Mesendoderm (in vitro differentiated cells): Measurements from ENCODE around the gene WEE1.
"Not testable (repeated sequence)": the region's sequence is repeated elsewhere in the genome, so short reads cannot be mapped to it uniquely, and the experiment has no call there.

Source experiments
- DNase-seq: peaks from one replicate; pipeline ENCODE4 v3.0.0; 2013
- H2AK5ac ChIP-seq: 2 replicates; pipeline ENCODE4 v1.6.1; 2013; ENCODE audit warnings: low read length, inconsistent platforms
- H2BK120ac ChIP-seq: 2 replicates; pipeline ENCODE4 v1.6.1; 2013; ENCODE audit warnings: low read depth, mild to moderate bottlenecking, low read length, moderate library complexity, mixed read lengths
- H2BK15ac ChIP-seq: replicated peaks from 2 replicates; pipeline ENCODE4 v1.6.1; 2013; ENCODE audit warnings: low read depth, mild to moderate bottlenecking, moderate library complexity
- H2BK5ac ChIP-seq: 2 replicates; pipeline ENCODE4 v1.6.1; 2013; ENCODE audit warnings: low read length, inconsistent platforms
- H3K18ac ChIP-seq: 2 replicates; pipeline ENCODE4 v1.6.1; 2013; ENCODE audit warnings: mild to moderate bottlenecking, low read length, mixed read lengths
- H3K23ac ChIP-seq: one replicate; pipeline ENCODE4 v1.6.1; 2013; ENCODE audit warnings: low read length
- H3K27ac ChIP-seq: 2 replicates; pipeline ENCODE4 v1.5.1; 2013; ENCODE audit warnings: low read depth, mild to moderate bottlenecking, inconsistent platforms, low read length, moderate library complexity
- H3K27me3 ChIP-seq: 2 replicates; pipeline ENCODE4 v1.6.1; 2013; ENCODE audit warnings: low read length, control low read depth, mild to moderate bottlenecking, inconsistent platforms; ENCODE audit not compliant: insufficient read depth, poor library complexity
- H3K36me3 ChIP-seq: 2 replicates; pipeline ENCODE4 v1.6.1; 2013; ENCODE audit warnings: low read length, inconsistent platforms; ENCODE audit not compliant: control insufficient read depth, insufficient read depth
- H3K4ac ChIP-seq: one replicate; pipeline ENCODE4 v1.6.1; 2013; ENCODE audit warnings: low read depth, mild to moderate bottlenecking, low read length, moderate library complexity
- H3K4me1 ChIP-seq: 2 replicates; pipeline ENCODE4 v1.6.1; 2013; ENCODE audit warnings: low read depth, low read length, inconsistent platforms; ENCODE audit not compliant: control insufficient read depth
- H3K4me2 ChIP-seq: 2 replicates; pipeline ENCODE4 v1.6.1; 2013; ENCODE audit warnings: low read length
- H3K4me3 ChIP-seq: 2 replicates; pipeline ENCODE4 v1.5.1; 2013; ENCODE audit warnings: mild to moderate bottlenecking, low read length
- H3K56ac ChIP-seq: one replicate; pipeline ENCODE4 v1.6.1; 2013; ENCODE audit warnings: low read length
- H3K79me1 ChIP-seq: 2 replicates; pipeline ENCODE4 v1.6.1; 2013; ENCODE audit warnings: low read length, inconsistent platforms
- H3K79me2 ChIP-seq: 2 replicates; pipeline ENCODE4 v1.6.1; 2013; ENCODE audit warnings: mild to moderate bottlenecking, low read length; ENCODE audit not compliant: control insufficient read depth, insufficient read depth
- H3K9ac ChIP-seq: 2 replicates; pipeline ENCODE4 v1.6.1; 2013; ENCODE audit warnings: low read length, inconsistent platforms
- H4K5ac ChIP-seq: one replicate; pipeline ENCODE4 v1.6.1; 2013; ENCODE audit warnings: low read length
- H4K8ac ChIP-seq: one replicate; pipeline ENCODE4 v1.6.1; 2013; ENCODE audit warnings: low read depth, mild to moderate bottlenecking, control low read depth, low read length, moderate library complexity
- WGBS: extraction: QIAGEN DNeasy Blood & Tissue Kit; methylation state at CpG from one replicate; pipeline ENCODE4 v1.1.7; 2013; ENCODE audit warnings: low lambda C conversion rate, missing lambda C conversion rate; ENCODE audit not compliant: insufficient coverage; ENCODE audit errors: extremely low coverage; 5-methylcytosine and 5-hydroxymethylcytosine counted together

The WEE1 gene

DNA sequence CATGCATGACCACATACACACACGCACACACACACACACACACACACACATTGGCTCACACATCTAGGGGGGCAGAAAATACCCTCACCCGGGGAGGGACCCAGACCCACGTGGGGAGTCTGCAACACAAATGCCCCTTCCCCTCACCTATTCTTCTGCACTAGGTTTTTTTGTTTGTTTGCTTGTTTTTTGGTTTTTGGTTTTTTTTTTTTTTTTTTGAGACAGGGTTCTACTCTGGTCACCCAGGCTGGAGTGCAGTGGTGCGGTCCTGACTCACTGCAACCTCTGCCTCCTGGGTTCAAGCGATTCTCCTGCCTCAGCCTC lies 28.4 kb downstream of the WEE1 start:
- peak overlapping the region; percentile 71 for H3K27ac ChIP-seq
- peak overlapping the region; percentile 43 for H3K56ac ChIP-seq
- no peak overlapping the region for H3K4me3 ChIP-seq
- no peaks in the 10 kb centered on the region for H3K27me3 ChIP-seq
- H3K4me2 ChIP-seq: no peak overlapping the region
- H2AK5ac ChIP-seq: no peak overlapping the region
- no CpG with 5 or more reads among the region's 5 CpGs for WGBS
- peaks cover 11% of the 10 kb centered on the region for H3K4me1 ChIP-seq
- H4K5ac ChIP-seq: no peak overlapping the region
- no peak overlapping the region for H3K4ac ChIP-seq
- no peaks in the 10 kb centered on the region for H3K79me2 ChIP-seq
- DNase-seq: no peak
- no peak overlapping the region for H3K18ac ChIP-seq
- H2BK120ac ChIP-seq: no peak overlapping the region
- no peak overlapping the region for H2BK15ac ChIP-seq
- no peak overlapping the region for H4K8ac ChIP-seq
- H3K36me3 ChIP-seq: no peaks in the 10 kb centered on the region
- peak overlapping the region; percentile 66 for H2BK5ac ChIP-seq
- peak overlapping the region; percentile 34 for H3K9ac ChIP-seq
- no peaks in the 10 kb centered on the region for H3K79me1 ChIP-seq
- H3K23ac ChIP-seq: no peak overlapping the region

DNA sequence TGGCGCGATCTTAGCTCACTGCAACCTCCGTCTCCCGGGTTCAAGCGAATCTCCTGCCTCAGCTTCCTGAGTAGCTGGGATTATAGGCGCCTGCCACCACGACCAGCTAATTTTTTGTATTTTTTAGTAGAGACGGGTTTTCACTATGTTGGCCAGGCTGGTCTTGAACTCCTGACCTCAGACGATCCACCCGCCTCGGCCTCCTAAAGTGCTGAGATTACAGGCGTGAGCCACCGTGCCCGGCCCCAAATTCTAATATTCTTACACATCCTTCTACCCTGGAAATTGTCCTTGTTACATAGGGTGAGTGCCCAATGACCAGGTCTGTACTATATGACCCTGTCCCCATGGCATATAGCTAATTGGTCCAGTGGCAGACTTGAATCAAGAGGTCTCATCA lies 29.7 kb downstream of the WEE1 start:
- H2BK5ac ChIP-seq: not testable (repeated sequence)

DNA sequence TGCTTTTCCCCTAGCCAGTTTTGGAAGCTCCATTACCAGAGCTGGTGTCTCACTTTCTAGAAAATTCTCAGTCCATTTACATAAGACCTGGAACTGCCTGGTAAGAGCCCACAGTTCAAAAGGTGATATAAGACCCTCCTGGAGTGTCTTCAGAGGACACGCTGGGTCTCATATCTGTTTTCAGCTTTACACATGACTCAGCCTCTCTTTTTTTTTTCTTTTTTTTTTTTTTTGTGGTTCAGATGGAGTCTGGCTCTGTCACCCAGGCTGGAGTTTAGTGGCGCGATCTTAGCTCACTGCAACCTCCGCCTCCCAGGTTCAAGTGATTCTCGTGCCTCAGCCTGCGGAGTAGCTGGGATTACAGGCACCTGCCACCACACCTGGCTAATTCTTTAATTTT lies 30.7 kb downstream of the WEE1 start:
- Histone ChIP-seq H3K56ac (no peak overlapping the region), H3K4me1 (peaks cover 11% of the 10 kb centered on the region), H2BK15ac (no peak overlapping the region), H3K9ac (no peak overlapping the region), H3K79me1 (no peaks in the 10 kb centered on the region), H2BK5ac (no peak overlapping the region), H3K36me3 (no peaks in the 10 kb centered on the region), H3K18ac (no peak overlapping the region), H3K23ac (no peak overlapping the region), H2BK120ac (no peak overlapping the region), H3K4ac (no peak overlapping the region), H3K27me3 (no peaks in the 10 kb centered on the region), H2AK5ac (no peak overlapping the region), H3K4me2 (no peak overlapping the region), H3K27ac (no peak overlapping the region), H3K4me3 (no peak overlapping the region), H4K8ac (no peak overlapping the region), H4K5ac (no peak overlapping the region), H3K79me2 (no peaks in the 10 kb centered on the region)
- DNase-seq: no peak
- no CpG with 5 or more reads among the region's 6 CpGs for WGBS

More for the DNA sequence above, 29.7 kb downstream of the WEE1 start:
- peaks cover 11% of the 10 kb centered on the region for H3K4me1 ChIP-seq
- not testable (repeated sequence) for H2BK120ac ChIP-seq, H2BK15ac ChIP-seq, H3K36me3 ChIP-seq, H3K9ac ChIP-seq, H3K27ac ChIP-seq, H3K4me3 ChIP-seq, DNase-seq, H3K56ac ChIP-seq, H3K23ac ChIP-seq, H3K18ac ChIP-seq, H3K79me1 ChIP-seq, H3K4me2 ChIP-seq, H4K5ac ChIP-seq, H2AK5ac ChIP-seq, H4K8ac ChIP-seq, H3K27me3 ChIP-seq, H3K79me2 ChIP-seq, H3K4ac ChIP-seq
- no CpG with 5 or more reads among the region's 14 CpGs for WGBS

DNA sequence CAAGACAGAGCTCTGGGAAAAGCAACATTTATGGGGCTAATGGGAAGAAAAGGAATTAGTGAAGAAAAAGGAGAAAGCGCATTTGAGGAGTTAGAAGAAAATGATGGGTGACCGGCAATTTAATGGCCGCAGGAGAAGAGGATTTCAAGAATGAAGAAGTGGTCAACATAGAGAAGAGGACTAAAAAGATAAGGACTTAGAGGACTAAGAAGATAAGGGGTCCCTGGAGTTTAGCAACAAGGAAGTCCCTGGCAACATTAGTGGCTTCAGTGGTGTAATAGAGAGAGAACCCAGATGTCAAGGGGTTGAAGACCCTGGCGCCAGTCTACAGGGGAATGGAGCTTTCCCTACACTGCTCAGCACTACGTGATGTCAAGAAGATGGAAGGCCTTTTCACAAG lies 32.3 kb downstream of the WEE1 start:
- Histone ChIP-seq H4K5ac (no peak overlapping the region), H3K79me2 (no peaks in the 10 kb centered on the region), H3K4me1 (peaks cover 10% of the 10 kb centered on the region), H3K4me2 (no peak overlapping the region), H3K18ac (no peak overlapping the region), H3K79me1 (no peaks in the 10 kb centered on the region), H2AK5ac (no peak overlapping the region), H3K36me3 (no peaks in the 10 kb centered on the region), H2BK5ac (no peak overlapping the region), H4K8ac (no peak overlapping the region), H3K56ac (no peak overlapping the region), H3K9ac (no peak overlapping the region), H2BK15ac (no peak overlapping the region), H3K27me3 (no peaks in the 10 kb centered on the region), H3K23ac (no peak overlapping the region), H3K4ac (no peak overlapping the region), H3K4me3 (no peak overlapping the region), H2BK120ac (no peak overlapping the region), H3K27ac (no peak overlapping the region)
- WGBS: 100% methylated on average over 2 of the region's 5 CpGs
- no peak for DNase-seq

DNA sequence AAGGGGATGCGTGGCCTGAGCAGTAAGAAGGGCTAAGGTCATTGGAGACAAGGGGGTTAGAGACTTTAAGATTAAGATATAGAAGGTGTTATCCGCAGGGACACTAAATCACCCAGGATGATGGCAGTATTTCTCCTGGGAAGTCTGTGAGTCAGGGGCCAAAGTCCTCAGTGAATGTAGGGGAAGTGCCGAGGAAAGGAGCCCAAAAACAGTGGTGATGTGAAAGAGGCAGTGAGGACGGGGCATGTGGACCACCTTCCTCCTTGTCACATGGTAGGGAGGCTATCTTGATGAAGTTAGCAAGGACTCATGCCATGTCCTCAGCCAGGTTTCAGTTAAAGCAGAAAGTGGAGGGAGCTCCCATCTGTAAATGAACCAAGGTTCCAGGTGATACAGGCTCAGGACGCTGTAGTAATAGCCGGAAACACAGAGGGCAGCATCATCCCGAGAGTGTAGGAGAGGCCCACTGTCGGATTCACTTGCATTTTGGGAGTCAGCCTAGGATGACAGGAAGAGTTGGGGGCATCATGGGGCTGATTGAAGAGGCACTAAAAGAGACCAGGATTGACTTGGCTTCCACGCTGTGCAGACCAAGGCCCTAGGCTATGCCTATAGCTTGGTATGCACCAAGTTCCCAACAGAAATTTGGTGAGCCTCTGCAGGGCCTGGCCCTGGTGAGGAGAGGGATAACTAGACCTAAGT lies 33.5 kb downstream of the WEE1 start:
- Histone ChIP-seq H3K79me1 (no peaks in the 10 kb centered on the region), H2BK120ac (peak overlapping the region; percentile 2), H3K36me3 (no peaks in the 10 kb centered on the region), H3K23ac (no peak overlapping the region), H3K4ac (no peak overlapping the region), H3K4me3 (no peak overlapping the region), H3K27ac (no peak overlapping the region), H2BK15ac (no peak overlapping the region), H3K79me2 (no peaks in the 10 kb centered on the region), H3K9ac (no peak overlapping the region), H4K5ac (no peak overlapping the region), H4K8ac (no peak overlapping the region), H3K18ac (peak overlapping the region; percentile 15), H3K4me2 (no peak overlapping the region), H3K4me1 (no peaks in the 10 kb centered on the region), H3K27me3 (no peaks in the 10 kb centered on the region), H3K56ac (no peak overlapping the region), H2BK5ac (no peak overlapping the region), H2AK5ac (no peak overlapping the region)
- DNase-seq: peak; percentile 81
- WGBS: no CpG with 5 or more reads among the region's 9 CpGs

DNA sequence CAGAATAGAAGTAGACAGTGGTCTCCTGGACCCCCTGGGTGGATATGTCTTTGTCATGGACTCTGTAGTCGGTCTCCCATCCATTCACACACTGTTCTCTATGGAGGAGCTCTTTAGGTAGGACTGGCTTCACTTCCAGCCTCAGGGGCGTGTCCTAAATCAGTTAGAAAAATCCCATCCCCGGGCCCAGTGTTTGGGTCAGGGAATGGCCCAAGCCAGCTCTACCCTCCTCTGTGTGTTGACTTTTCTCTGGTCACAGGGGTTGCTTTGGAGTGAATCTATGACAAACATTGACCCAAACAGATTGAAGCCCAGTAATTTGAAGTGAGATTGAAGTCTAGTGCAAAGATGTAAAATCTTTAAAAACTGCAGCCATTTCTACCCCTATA lies 34.0 kb downstream of the WEE1 start:
- Histone ChIP-seq H3K18ac (peak overlapping the region; percentile 15), H3K4ac (no peak overlapping the region), H3K27ac (no peak overlapping the region), H3K23ac (no peak overlapping the region), H3K36me3 (no peaks in the 10 kb centered on the region), H2BK5ac (no peak overlapping the region), H3K79me1 (no peaks in the 10 kb centered on the region), H3K9ac (no peak overlapping the region), H2BK120ac (peak overlapping the region; percentile 2), H4K5ac (peak overlapping the region; percentile 64), H4K8ac (no peak overlapping the region), H3K79me2 (no peaks in the 10 kb centered on the region), H2BK15ac (no peak overlapping the region), H3K27me3 (no peaks in the 10 kb centered on the region), H2AK5ac (no peak overlapping the region), H3K4me1 (no peaks in the 10 kb centered on the region), H3K4me3 (no peak overlapping the region), H3K56ac (no peak overlapping the region), H3K4me2 (no peak overlapping the region)
- WGBS: no CpG with 5 or more reads among the region's 3 CpGs
- no peak for DNase-seq
